Left hindlimb (tissue), 1 donor: ENCODE results near the gene SCYGR8.

ENCODE experiments used
- DNase-seq: peaks from one replicate; pipeline ENCODE4 v3.0.0-alpha.2; 2018

Gene SCYGR8

DNA sequence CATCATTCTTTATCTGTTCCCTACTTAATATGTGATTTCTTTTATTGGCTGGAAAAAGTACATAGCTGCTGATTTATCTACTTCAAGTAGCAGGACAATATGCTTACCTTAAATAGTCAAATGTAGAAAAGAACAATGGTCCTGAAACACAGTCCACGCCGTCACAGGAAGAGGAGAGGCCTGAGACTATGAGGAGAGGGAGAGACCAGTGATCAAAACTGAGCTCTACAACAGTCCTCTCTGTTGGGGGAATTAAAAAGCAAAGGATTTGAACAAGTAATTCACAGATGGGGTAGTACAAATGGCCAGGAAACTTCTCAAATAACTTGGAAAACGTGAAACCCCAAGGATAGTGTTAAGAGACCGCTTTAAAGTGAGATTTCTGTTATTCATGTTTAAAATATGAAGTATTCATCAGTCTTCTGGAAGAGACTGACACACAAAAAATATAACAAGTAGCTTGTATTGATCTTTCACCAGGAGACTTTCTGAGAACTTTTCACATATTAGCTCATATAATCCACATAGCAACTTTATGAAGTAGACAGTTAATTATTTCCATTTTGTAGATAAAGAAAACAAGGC, 20.2 kb downstream of the SCYGR8 start:
- no peak for DNase-seq

DNA sequence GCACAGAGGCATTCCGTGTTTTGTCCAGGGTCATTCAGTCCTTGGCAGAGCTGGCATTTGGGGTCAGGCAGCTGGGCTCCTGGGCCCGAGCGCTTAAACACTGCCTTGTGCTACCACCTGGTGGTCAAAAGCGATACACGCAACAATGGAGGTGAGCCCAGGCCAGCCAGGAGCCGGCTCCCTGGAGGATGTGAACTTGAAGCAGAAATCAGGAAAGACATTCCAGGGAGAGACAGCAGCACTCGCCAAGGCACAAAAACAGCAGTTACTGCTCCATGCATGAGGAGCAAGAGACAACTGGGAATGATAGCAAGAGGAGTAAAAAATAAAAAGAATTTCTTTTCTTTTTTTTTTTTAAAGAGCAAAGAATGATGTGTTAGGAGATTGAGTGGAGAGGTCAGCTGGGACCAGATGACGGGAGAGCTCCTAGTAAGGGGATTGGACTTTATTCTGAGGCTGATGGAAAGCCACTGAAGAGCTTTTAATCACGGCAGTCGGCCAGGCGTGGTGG, 20.7 kb downstream of the SCYGR8 start:
- DNase-seq: peak; percentile 82

DNA sequence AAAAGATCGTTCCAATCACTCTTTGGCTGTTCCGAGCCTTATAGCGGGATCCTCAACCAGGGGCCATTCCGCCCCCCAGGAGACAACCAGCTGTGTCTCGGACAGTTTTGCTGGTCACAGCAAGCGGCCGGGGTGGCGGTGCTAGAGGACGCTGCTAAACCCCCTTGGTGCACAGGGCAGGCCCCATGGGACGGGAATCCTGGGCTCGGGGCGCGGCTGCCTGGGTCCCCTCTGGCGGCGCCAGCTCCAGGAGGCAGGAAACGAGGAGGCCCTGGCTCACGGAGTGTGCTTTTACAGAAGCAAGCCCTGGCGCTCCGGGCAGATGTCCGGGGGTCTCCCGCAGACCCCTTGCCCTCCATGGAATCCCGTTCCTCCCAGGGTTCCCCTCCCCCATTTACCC, 22.1 kb downstream of the SCYGR8 start:
- DNase-seq: no peak

DNA sequence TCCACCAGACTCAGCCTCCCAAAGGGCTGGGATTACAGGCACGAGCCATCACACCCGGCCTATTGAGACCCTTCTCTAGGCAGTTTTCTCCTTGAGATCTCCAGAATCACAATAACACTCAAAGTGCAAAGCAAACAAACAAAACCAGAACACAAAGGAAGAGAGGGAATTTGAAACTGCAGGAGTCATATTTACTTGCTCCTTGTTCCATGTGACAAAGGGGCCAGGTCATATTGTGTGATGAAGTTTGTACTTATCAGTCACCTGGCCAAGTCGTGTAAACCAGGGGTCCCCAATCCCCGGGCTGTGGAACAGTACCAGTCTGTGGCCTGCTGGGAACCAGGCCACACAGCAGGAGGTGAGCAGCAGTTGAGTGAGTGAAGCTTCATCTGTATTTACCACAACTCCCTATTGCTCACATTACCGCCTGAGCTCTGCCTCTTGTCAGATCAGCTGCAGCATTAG, 26.5 kb downstream of the SCYGR8 start:
- DNase-seq: no peak

DNA sequence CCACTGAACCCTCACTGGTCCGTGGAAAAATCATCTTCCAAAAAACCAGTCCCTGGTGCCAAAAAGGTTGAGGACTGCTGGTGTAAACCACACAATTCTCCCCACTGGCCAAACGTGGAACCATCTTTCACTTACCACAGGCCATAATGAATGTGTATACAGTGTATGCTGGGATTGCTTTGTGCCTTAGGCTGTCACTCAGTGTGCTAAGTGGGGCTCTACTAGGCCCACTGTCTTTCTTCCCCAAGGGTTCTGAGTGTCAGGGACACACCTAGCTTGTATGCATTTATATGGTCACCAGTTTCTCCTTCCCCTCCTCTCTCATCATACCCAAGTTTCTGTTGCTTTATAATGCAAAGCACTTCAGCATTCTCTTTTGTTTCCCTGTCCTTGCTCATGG, 27.2 kb downstream of the SCYGR8 start:
- no peak for DNase-seq

DNA sequence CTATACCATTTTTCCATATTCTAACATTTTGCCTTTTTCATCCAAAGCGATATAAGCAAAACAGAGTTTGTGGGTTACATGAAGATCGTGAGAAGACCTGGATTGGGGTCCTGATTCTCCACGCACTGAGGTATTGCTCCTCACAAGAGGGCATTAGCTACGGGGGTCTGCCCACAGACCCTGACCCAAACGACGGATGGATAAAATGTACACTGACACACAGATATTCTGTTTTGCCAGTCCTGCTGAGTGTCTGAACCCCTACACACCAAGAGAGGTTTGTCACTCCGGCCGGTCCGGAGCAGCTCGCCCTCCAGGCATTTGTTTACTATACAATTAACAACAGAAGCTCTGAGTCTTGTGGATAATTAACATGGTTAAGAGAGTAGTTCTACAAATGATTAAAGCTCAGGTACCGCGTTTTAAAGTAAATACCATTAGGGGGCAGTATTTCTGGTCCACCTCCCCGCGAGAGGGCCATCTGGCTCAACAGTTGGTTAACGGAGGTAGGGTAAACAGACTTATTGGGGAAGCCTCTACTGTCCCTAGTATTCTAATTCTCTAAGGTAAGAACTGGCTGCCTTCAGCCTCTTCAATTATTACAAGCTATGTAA, 28.4 kb downstream of the SCYGR8 start:
- DNase-seq: no peak

DNA sequence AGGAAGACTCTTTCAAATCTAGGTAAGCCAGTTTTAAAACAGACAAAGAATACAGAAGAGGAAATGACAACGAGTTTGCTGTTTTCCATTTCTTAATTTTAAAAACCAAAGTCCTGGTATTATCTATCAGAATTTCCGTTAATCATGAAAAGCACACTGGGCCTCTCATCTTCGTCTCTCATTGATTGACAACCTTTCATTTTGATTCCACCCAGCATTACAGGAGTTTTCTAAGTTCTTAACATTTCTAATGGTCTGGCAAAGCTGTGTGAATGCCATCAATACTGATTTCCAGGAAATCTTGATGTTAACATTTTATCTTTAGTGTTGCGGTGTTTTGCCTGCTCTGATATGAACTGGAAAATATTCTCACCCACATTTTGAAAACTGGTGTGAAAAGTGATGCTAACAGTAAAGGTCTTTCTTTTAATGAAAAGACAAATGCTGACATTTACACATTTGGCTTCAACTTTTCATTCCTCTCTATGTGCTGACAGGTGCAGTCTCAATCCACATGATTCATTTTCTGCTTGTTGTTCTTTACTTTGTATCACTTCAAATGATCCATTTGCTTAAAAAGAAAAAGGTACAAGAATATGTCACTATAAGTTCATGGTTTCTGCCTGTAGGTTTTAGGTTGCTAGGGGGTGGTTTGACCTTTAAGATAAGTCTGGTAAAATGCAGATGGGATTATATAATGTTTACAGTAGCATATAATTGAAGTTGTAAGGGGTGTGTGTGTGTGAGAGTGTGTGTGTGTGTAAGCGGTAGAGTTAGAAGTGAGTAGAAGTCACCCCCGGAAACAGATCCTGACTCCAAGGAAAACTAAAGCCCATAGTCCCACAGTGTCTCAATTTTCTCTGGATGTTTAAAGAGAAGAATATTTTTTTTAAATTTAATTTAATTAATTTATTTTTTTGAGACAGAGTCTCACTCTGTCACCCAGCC, 29.5 kb downstream of the SCYGR8 start:
- DNase-seq: no peak

DNA sequence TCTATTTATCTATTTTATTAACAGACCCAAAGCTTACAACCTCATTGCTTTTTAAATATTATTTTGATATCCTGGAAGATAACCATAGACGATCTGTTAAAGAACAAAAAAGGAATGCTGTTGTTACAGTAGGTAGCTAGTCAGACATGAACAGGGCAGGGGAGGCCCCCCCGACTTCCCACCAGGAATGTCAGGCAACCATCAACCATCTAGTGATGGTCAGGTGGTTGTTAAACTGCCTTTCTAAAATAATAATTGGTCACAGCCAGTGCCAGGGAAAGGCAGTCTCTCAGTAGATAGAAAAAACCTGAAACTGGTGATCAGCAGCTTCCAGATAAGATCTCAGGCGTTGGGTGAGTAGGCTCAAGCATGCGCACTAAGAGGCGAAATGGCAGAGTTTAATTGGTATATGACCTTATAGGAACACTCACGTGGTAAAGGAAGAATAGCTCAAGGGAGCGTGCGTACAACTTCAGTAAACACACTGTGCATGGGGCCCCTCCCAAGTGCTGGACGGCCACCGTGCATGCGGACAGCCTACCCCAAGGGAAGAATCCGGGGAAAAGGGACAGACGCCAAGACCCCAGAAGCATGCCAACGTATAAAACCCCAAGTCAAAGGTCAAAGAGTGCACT, 35.4 kb downstream of the SCYGR8 start:
- no peak for DNase-seq

DNA sequence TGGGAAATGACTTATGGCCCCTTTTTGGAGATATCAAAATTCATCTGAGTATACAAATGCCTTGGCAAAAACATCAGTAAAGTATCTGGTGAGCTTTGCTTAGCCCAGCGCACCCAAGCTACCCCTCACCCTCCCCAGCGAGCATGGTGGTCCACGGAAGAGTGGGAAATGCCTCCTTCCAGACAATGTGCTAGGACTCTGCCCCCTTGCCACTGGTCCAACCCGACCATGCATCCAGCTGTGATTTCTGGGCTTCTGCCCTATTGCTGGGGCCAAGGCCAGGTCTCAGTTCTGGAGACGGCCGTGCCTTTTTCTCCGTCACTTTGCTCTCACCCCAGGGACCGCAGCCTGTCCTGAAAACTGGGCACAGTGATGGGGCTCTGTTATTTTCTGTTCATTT, 36.1 kb downstream of the SCYGR8 start:
- DNase-seq: no peak

DNA sequence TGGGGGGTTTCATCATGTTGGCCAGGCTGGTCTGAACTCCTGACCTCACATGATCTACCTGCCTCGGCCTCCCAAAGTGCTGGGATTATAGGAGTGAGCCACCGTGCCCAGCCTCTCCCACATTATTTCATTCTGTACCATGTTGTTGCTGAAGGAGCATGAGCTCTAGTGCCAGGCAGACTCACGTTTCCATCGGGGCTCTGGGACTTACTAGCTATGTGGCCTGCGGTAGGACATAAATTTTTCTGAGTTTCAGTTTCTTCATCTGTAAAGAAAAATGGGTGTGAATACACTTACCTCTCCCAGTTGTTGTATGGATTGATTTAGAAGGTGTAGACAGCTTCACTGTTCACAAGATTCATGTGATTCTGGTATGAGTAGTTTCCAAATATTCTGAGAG, 37.1 kb downstream of the SCYGR8 start:
- DNase-seq: no peak

DNA sequence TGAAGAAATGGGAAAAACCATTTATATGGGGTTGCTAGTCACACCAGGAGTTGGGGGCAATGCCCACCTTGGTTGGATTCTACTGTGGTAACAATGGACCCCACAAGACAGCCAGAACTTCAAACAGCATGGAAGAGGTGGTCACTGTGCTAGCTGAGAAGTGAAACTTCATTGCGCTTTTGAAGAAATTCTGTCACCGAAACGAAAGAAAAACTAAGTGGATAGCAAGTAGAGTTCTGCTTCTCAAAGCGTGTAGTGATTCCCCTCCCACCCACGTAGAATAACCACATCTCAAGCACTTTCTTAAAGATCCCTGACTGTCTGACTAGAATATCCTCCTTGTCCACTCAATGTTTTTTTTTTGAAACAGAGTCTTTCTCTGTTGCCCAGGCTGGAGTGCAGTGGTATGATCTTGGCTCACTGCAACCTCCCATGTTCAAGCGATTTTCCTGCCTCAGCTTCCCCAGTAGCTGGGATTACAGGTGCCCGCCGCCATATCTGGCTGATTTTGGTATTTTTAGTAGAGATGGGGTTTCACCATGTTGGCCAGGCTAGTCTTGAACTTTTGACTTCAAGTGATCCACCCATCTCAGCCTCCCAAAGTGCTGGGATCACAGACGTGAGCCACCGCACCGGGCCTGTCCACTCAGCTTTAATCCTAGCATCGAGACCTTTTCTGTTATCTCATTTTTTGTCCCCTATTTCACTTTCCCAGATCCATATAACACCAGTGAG, 37.9 kb downstream of the SCYGR8 start:
- no peak for DNase-seq

DNA sequence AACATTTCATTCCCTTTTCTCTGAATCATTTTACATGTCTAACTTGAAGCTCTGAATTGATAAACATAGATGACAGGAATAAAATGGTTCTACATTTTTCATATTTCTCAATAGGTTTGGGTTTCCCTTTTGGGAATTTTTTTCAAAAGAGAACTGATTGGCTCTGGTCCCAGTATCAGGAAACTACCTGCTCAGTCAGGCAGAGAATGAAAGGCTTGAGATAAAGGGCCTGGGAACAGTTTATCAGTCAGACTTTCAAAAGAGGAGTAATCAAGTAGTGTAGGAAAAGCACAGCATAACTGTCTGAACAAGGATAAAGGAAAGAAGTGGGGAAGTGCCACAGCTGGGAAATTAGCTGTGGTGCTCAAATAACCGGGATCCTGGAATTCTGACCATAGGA, 39.6 kb downstream of the SCYGR8 start:
- DNase-seq: no peak

DNA sequence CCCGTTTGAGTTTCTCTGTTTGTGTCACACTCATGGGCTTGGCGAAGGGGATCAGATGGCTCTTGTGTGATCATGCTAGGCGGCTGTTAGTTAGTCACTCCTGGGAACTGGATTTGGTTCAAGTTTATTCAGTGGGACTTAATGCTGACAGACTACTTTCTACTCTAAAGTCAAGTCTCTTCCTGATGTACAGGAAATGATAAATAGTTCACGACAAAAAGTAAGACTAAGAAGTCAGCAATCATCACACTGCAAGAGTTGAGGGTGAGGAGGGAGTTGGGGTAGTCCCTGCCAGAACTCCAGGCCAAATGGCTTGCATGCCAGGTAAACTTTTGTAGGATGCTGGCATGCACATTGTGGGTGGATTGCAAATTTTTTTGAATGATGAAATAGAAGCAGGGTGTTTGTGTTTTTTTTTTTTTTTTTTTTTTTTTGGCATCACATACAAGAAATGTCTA, 42.9 kb downstream of the SCYGR8 start:
- no peak for DNase-seq

DNA sequence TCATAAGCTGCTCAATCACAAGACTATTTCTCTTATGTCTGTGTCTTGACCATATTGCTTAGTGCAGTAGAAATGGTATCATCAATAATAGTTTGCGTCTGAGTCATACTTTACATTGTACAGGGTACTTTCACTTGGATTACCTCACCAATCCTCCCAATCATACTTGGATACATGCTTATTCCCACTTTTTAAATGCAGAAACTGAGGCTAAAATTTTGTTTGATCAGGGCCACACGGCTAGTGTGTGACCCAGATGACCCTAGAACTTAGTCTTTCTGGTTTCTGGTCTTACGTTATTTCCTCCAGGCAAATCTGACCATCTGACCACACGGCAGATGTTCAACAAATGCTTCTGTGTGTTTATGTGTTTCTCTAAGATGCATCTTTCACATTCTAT, 44.1 kb downstream of the SCYGR8 start:
- DNase-seq: no peak

DNA sequence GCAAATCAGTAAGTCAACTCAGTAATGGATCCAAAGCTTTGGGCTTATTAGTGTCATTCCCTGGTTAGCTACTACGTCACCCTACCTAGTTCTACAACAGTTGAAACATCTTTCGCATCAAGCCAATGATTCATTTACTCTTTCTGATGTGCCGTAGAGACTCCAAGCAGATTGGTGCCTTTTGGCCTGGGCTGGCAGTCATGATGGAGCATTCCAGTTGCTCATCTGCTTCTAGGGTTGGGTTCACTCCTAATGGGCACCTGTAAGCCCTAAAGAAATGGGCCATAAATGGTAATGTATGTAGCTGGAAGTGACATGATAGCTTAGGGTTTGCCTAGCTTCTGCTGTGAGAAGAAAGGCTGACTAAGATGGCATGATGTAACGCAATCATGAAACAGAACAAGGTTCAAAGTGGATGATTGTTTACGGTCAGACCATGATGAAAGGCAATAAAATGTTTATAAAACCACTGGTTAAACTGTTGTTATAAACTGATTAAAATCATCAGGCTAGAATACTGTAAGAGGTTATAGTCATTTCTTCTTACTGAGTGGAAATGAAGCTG, 47.5 kb downstream of the SCYGR8 start:
- DNase-seq: no peak
